Stomach (tissue), 9 donors: ENCODE results near the gene RFTN1. TPM values are rescaled to one million over a fixed set of nuclear protein-coding genes. Genes with fewer than 3 reads are reported as not detected.

Experiments
- DNase-seq, 2 donors: peaks; one replicate each; pipeline versions ENCODE4 v3.0.0 to v3.0.0-alpha.2; 2013 to 2019
- H3K27ac ChIP-seq, 5 donors: fragments of 200-600 bp in 4 of 5; sonication (generic) in 4 of 5; one replicate each; pipeline ENCODE4 v1.5.1; 2013 to 2019; ENCODE audit warnings: mild to moderate bottlenecking in 1 of 5, moderate library complexity in 1 of 5
- H3K27me3 ChIP-seq, 3 donors: fragments of 200-600 bp; sonication (generic); one replicate each; pipeline ENCODE4 v1.5.1; 2017 to 2019; ENCODE audit warnings: mixed run types in 1 of 3
- H3K36me3 ChIP-seq, 4 donors: fragments of 200-600 bp; sonication (generic); 1 replicate in 3 of 4; 2 replicates in 1 of 4; pipeline ENCODE4 v1.5.1; 2016 to 2019
- H3K4me1 ChIP-seq, 4 donors: fragments of 200-600 bp; sonication (generic); one replicate each; pipeline ENCODE4 v1.5.1; 2016 to 2019
- H3K4me3 ChIP-seq, 4 donors: fragments of 200-600 bp; sonication (generic) in 3 of 4; one replicate each; pipeline ENCODE4 v1.5.1; 2016 to 2019; ENCODE audit warnings: mild to moderate bottlenecking in 1 of 4
- H3K9me3 ChIP-seq, 4 donors: fragments of 200-600 bp; sonication (generic); one replicate each; pipeline ENCODE4 v1.5.1; 2016 to 2019
- CTCF ChIP-seq, 7 experiments: fragments of 450-650 bp in 4 of 7; fragments of 200-600 bp in 3 of 7; sonication (generic) in 3 of 7; IDR thresholded peaks; one replicate each; pipeline ENCODE4 v1.5.1; 2016 to 2019; ENCODE audit warnings: antibody characterized with exemption in 7 of 7, control low read depth in 2 of 7, mild to moderate bottlenecking in 1 of 7
- EP300 ChIP-seq: sonication (generic); formaldehyde crosslinking; IDR thresholded peaks from one replicate; pipeline ENCODE4 v1.6.1; 2017; ENCODE audit warnings: antibody characterized with exemption
- POLR2A ChIP-seq, 4 donors: fragments of 450-650 bp; IDR thresholded peaks; one replicate each; pipeline ENCODE4 v1.6.1; 2016; ENCODE audit warnings: antibody characterized with exemption in 4 of 4, control low read depth in 2 of 4, mild to moderate bottlenecking in 1 of 4, moderate library complexity in 1 of 4
- POLR2AphosphoS5 ChIP-seq, 3 donors: sonication (generic); formaldehyde crosslinking; IDR thresholded peaks; one replicate each; pipeline ENCODE4 v1.6.1; 2016; ENCODE audit warnings: antibody characterized with exemption in 3 of 3
- WGBS, 5 donors: extraction: QIAGEN DNeasy Blood & Tissue Kit in 3 of 5; methylation state at CpG; one replicate each; pipeline versions ENCODE4 v1.1.5 to v1.1.7; 2013 to 2018; 5-methylcytosine and 5-hydroxymethylcytosine counted together
- intact Hi-C: fragments of 100-400 bp; cut with DNase I; formaldehyde crosslinking; loops from one replicate; pipeline ENCODE4 v1.15.1; 2023; ENCODE audit warnings: low total_unique reads
- polyA plus RNA-seq, 3 donors: library from polyadenylated mRNA; stranded (reverse); fragments of 200-250 nt; gene quantifications; one replicate each; pipeline ENCODE4 v1.2.3, GENCODE V29; 2013
- total RNA-seq, 5 donors: library from RNA; depleted of rRNA; stranded (reverse); fragments of >200 nt; gene quantifications; one replicate each; pipeline versions ENCODE4 v1.1.0 to v1.2.3, GENCODE V29; 2014 to 2016
- donor health status: healthy with polysubstance abuse.
- donor health status: Bipolar disorder and iron deficiency.
- donor health status: healthy.

RFTN1 gene
- total and polyA plus RNA-seq, 8 donors = 4.6 to 103 (median 18.9) TPM

- Histone ChIP-seq H3K4me1 (peaks cover 0 to 17% (median 8%) of the 10 kb centered on the region in 4 donors), H3K9me3 (no peaks in the 10 kb centered on the region), H3K4me3 (peak overlapping the region in 3 of 4 donors; percentile 1 to 29 (median 23)), H3K36me3 (peaks cover 3 to 63% (median 51%) of the 10 kb centered on the region in 4 donors), H3K27ac (peak overlapping the region in 4 of 5 donors; percentile 51 to 64 (median 58)), H3K27me3 (no peaks in the 10 kb centered on the region)
- TF ChIP-seq POLR2A (IDR thresholded peaks at IDR 0.05) (no peak), EP300 (no peak), CTCF (IDR thresholded peaks at IDR 0.05) (no peak), POLR2AphosphoS5 (IDR thresholded peaks at IDR 0.05) (no peak)
- no peak for DNase-seq
- 62 to 68% (median 66%) methylated on average over 6 of the region's 6 CpGs for WGBS, 5 donors
- intact Hi-C loops = loop anchor here (5.0 kb wide), 1 partner anchor 265 kb away; no protein-coding TSS in a partner anchor
Observed at GRCh38 chr3:16286751-16287543, 226.6 kb downstream of the RFTN1 start.

GRCh38 chr3:16286161-16286560, 227.3 kb downstream of the RFTN1 start:
- peak overlapping the region in 1 of 4 donors; percentile 29 for H3K4me3 ChIP-seq
- WGBS, 5 donors = 65 to 88% (median 81%) methylated on average over 3 of the region's 3 CpGs
- intact Hi-C loops = loop anchor here (5.0 kb wide), 1 partner anchor 266 kb away; no protein-coding TSS in a partner anchor
- H3K27me3 ChIP-seq = no peaks in the 10 kb centered on the region
- H3K36me3 ChIP-seq = peaks cover 3 to 65% (median 51%) of the 10 kb centered on the region in 4 donors
- TF ChIP-seq POLR2AphosphoS5 (IDR thresholded peaks at IDR 0.05) (peak in 1 of 3 donors; percentile 61), POLR2A (IDR thresholded peaks at IDR 0.05) (no peak), CTCF (IDR thresholded peaks at IDR 0.05) (no peak), EP300 (no peak)
- H3K4me1 ChIP-seq = peaks cover 0 to 16% (median 6%) of the 10 kb centered on the region in 4 donors
- no peaks in the 10 kb centered on the region for H3K9me3 ChIP-seq
- H3K27ac ChIP-seq = peak overlapping the region; percentile 50 to 64 (median 56)
- DNase-seq = peak in 1 of 2 donors; percentile 55

GRCh38 chr3:16284633-16285032, 228.9 kb downstream of the RFTN1 start:
- no peaks in the 10 kb centered on the region for H3K27me3 ChIP-seq
- peak overlapping the region in 1 of 5 donors; percentile 6 for H3K27ac ChIP-seq
- WGBS, 5 donors = 94 to 100% (median 97%) methylated on average over 1 of the region's 1 CpG
- DNase-seq = no peak
- H3K4me3 ChIP-seq = no peak overlapping the region
- no peaks in the 10 kb centered on the region for H3K9me3 ChIP-seq
- peaks cover 3 to 64% (median 49%) of the 10 kb centered on the region in 4 donors for H3K36me3 ChIP-seq
- H3K4me1 ChIP-seq = peaks cover 0 to 12% (median 6%) of the 10 kb centered on the region in 4 donors
- intact Hi-C loops = loop anchor here (5.0 kb wide), 1 partner anchor 268 kb away; no protein-coding TSS in a partner anchor
- no peak for TF ChIP-seq CTCF (IDR thresholded peaks at IDR 0.05)
- no peak for TF ChIP-seq EP300
- no peak for TF ChIP-seq POLR2AphosphoS5 (IDR thresholded peaks at IDR 0.05)
- TF ChIP-seq POLR2A (IDR thresholded peaks at IDR 0.05) = no peak

GRCh38 chr3:16280671-16281070, 232.8 kb downstream of the RFTN1 start:
- Histone ChIP-seq H3K4me3 (no peak overlapping the region), H3K27me3 (no peaks in the 10 kb centered on the region), H3K4me1 (no peaks in the 10 kb centered on the region), H3K27ac (no peak overlapping the region), H3K36me3 (peaks cover 3 to 59% (median 42%) of the 10 kb centered on the region in 4 donors), H3K9me3 (no peaks in the 10 kb centered on the region)
- no peak for TF ChIP-seq POLR2A (IDR thresholded peaks at IDR 0.05)
- no peak for TF ChIP-seq POLR2AphosphoS5 (IDR thresholded peaks at IDR 0.05)
- TF ChIP-seq EP300 = no peak
- no peak for TF ChIP-seq CTCF (IDR thresholded peaks at IDR 0.05)
- no peak for DNase-seq
- 86 to 97% (median 94%) methylated on average over 2 of the region's 2 CpGs for WGBS, 5 donors
- intact Hi-C loops = no loop called here
